ENCODE results near the gene CTNND2.

The CTNND2 gene

GRCh38 chr5:11650936-11651335 lies 253.3 kb downstream of the CTNND2 start:
- no peak overlapping the region for H3K4me3 ChIP-seq (replicated peaks; ENCODE audit: low read depth, low read length)
- H3K36me3 ChIP-seq (ENCODE audit: control insufficient read depth, insufficient read depth, low read length) = no peaks in the 10 kb centered on the region
- no peak for TF ChIP-seq CTCF (IDR thresholded peaks at IDR 0.05; ENCODE audit: insufficient read depth, low read length, poor library complexity, severe bottlenecking)
- H3K27me3 ChIP-seq (replicated peaks; ENCODE audit: control insufficient read depth, insufficient read depth, low read length) = no peaks in the 10 kb centered on the region
- no peak for DNase-seq (ENCODE audit: extremely low read depth, insufficient read length)

- no peak for DNase-seq (ENCODE audit: extremely low read depth, insufficient read length)
- no peaks in the 10 kb centered on the region for H3K27me3 ChIP-seq (replicated peaks; ENCODE audit: control insufficient read depth, insufficient read depth, low read length)
- TF ChIP-seq CTCF (IDR thresholded peaks at IDR 0.05; ENCODE audit: insufficient read depth, low read length, poor library complexity, severe bottlenecking) = no peak
- no peak overlapping the region for H3K4me3 ChIP-seq (replicated peaks; ENCODE audit: low read depth, low read length)
- no peaks in the 10 kb centered on the region for H3K36me3 ChIP-seq (ENCODE audit: control insufficient read depth, insufficient read depth, low read length)
Measured at GRCh38 chr5:11646141-11646540, 258.1 kb downstream of the CTNND2 start.

- H3K4me3 ChIP-seq (replicated peaks; ENCODE audit: low read depth, low read length) = no peak overlapping the region
- DNase-seq (ENCODE audit: extremely low read depth, insufficient read length) = no peak
- no peaks in the 10 kb centered on the region for H3K36me3 ChIP-seq (ENCODE audit: control insufficient read depth, insufficient read depth, low read length)
- TF ChIP-seq CTCF (IDR thresholded peaks at IDR 0.05; ENCODE audit: insufficient read depth, low read length, poor library complexity, severe bottlenecking) = no peak
- no peaks in the 10 kb centered on the region for H3K27me3 ChIP-seq (replicated peaks; ENCODE audit: control insufficient read depth, insufficient read depth, low read length)
Measured at GRCh38 chr5:11642438-11642837, 261.8 kb downstream of the CTNND2 start.

- no peaks in the 10 kb centered on the region for H3K36me3 ChIP-seq (ENCODE audit: control insufficient read depth, insufficient read depth, low read length)
- no peak for DNase-seq (ENCODE audit: extremely low read depth, insufficient read length)
Measured at GRCh38 chr5:11640158-11640873, 263.9 kb downstream of the CTNND2 start.

GRCh38 chr5:11622785-11623184 lies 281.5 kb downstream of the CTNND2 start:
- DNase-seq (ENCODE audit: extremely low read depth, insufficient read length) = no peak
- Histone ChIP-seq H3K4me3 (replicated peaks; ENCODE audit: low read depth, low read length) (no peak overlapping the region), H3K27me3 (replicated peaks; ENCODE audit: control insufficient read depth, insufficient read depth, low read length) (no peaks in the 10 kb centered on the region), H3K36me3 (ENCODE audit: control insufficient read depth, insufficient read depth, low read length) (no peaks in the 10 kb centered on the region)
- no peak for TF ChIP-seq CTCF (IDR thresholded peaks at IDR 0.05; ENCODE audit: insufficient read depth, low read length, poor library complexity, severe bottlenecking)

More at GRCh38 chr5:11640158-11640873, 263.9 kb downstream of the CTNND2 start:
- H3K27me3 ChIP-seq (replicated peaks; ENCODE audit: control insufficient read depth, insufficient read depth, low read length) = no peaks in the 10 kb centered on the region
- no peak overlapping the region for H3K4me3 ChIP-seq (replicated peaks; ENCODE audit: low read depth, low read length)
- TF ChIP-seq CTCF (IDR thresholded peaks at IDR 0.05; ENCODE audit: insufficient read depth, low read length, poor library complexity, severe bottlenecking) = no peak

GRCh38 chr5:11620172-11620571 lies 284.1 kb downstream of the CTNND2 start:
- TF ChIP-seq CTCF (IDR thresholded peaks at IDR 0.05; ENCODE audit: insufficient read depth, low read length, poor library complexity, severe bottlenecking) = no peak
- Histone ChIP-seq H3K27me3 (replicated peaks; ENCODE audit: control insufficient read depth, insufficient read depth, low read length) (no peaks in the 10 kb centered on the region), H3K4me3 (replicated peaks; ENCODE audit: low read depth, low read length) (no peak overlapping the region), H3K36me3 (ENCODE audit: control insufficient read depth, insufficient read depth, low read length) (no peaks in the 10 kb centered on the region)
- DNase-seq (ENCODE audit: extremely low read depth, insufficient read length) = no peak
